Measurements from ENCODE around the gene RAD9A.

DNA sequence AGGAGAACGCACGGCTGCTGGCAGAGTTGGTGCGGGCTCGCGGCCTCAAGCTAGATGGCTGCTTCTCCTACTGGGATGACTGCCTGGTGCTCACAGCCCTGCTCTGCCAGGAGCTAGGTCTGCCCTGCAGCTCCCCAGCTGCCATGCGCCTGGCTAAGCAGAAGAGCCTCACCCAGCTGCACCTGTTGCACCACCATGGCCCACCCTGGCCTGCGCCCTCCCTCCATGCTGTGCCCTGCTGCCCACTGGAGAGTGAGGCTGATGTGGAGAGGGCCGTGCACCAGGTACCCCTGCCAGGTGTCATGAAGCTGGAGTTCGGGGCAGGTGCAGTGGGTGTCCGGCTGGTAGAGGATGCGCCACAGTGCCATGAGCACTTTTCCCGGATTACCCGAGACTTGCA lies 31.7 kb downstream of the RAD9A start:
- TF ChIP-seq, protein P1, sequence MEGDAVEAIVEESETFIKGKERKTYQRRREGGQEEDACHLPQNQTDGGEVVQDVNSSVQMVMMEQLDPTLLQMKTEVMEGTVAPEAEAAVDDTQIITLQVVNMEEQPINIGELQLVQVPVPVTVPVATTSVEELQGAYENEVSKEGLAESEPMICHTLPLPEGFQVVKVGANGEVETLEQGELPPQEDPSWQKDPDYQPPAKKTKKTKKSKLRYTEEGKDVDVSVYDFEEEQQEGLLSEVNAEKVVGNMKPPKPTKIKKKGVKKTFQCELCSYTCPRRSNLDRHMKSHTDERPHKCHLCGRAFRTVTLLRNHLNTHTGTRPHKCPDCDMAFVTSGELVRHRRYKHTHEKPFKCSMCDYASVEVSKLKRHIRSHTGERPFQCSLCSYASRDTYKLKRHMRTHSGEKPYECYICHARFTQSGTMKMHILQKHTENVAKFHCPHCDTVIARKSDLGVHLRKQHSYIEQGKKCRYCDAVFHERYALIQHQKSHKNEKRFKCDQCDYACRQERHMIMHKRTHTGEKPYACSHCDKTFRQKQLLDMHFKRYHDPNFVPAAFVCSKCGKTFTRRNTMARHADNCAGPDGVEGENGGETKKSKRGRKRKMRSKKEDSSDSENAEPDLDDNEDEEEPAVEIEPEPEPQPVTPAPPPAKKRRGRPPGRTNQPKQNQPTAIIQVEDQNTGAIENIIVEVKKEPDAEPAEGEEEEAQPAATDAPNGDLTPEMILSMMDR (IDR thresholded peaks at IDR 0.05) = no peak
- TF ChIP-seq ZFX (IDR thresholded peaks at IDR 0.05; ENCODE audit: borderline replicate concordance) = no peak

Data from 22Rv1 (cell line).